ENCODE measurements around the gene C5orf52.
"Not testable (repeated sequence)": the region's sequence is repeated elsewhere in the genome, so short reads cannot be mapped to it uniquely, and the experiment has no call there.

Gene C5orf52

DNA sequence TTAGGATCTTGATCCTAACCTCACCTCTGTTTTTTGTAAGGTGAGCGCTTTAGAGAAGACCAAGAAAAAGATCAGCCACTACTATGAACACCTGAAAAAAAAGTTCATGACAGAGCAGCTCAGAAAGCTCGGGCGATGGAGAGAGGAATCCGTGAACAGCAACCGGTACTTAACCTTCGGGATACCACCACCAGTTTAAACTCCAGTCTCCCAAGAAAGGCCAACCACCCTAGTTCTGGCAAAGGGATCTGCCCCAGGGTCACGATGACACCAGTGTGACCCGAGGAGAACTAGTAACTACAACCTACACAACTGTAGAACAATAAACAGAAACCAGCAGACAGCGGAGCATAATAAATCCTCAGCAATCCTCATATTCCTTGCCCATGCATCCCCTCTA, 8.5 kb downstream of the C5orf52 start:
- DNase-seq, result no peak

DNA sequence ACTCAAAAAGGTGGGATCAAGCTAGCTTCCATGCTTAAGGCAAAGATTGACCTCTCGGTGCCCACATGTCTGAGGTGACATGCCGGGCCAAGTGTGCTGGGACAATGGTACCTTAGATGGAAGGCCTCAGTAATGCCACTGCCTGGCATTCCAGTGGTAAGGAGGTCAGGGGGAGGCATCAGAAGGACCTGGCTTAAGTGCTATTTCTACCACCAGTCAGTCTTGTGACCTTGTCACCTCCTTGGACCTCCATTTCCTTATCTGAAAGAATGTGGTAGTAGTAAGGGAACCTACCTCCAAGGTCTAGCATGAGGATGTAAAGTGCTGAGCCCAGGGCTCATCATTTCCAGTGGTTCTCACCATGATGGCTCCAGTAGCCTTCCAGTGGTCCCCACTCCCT, 8.9 kb downstream of the C5orf52 start:
- no peak for DNase-seq

DNA sequence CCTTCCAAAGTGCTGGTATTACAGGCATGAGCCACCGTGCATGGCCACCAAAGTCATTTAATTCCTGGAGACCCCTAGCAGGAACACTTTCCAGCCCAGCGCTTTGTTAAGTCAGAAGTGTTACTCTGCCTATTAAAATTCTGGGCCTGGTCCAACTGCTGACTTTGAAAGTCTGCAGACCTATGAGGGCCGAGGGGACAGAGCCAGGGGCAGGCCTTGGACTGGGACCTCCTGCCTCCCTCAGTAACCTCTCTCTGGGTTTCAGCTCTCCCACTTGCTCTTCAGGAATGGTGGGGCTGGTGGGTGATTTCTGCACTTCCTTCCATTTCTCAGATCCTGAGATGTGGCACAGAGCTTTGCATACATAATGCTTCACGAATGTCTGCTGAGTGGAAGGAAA, 9.7 kb downstream of the C5orf52 start:
- DNase-seq, result no peak

DNA sequence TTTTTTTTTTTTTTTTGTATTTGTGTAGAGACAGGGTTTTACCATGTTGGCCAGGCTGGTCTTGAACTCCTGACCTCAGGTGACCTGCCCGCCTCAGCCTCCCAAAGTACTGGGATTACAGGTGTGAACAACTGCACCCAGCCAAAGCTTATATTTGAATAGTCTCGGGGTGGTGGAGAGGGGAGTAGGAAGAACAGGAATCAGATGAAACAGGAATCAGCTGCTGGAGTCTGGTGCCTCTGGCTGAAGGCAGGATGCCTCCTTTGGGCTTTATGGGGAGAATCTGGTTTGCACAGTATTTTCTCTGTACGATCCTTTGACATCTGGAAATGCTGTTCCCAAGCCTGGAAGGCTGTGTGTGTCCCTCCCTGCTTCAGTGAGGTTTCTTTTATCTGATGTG, 10.9 kb downstream of the C5orf52 start:
- DNase-seq, result no peak

DNA sequence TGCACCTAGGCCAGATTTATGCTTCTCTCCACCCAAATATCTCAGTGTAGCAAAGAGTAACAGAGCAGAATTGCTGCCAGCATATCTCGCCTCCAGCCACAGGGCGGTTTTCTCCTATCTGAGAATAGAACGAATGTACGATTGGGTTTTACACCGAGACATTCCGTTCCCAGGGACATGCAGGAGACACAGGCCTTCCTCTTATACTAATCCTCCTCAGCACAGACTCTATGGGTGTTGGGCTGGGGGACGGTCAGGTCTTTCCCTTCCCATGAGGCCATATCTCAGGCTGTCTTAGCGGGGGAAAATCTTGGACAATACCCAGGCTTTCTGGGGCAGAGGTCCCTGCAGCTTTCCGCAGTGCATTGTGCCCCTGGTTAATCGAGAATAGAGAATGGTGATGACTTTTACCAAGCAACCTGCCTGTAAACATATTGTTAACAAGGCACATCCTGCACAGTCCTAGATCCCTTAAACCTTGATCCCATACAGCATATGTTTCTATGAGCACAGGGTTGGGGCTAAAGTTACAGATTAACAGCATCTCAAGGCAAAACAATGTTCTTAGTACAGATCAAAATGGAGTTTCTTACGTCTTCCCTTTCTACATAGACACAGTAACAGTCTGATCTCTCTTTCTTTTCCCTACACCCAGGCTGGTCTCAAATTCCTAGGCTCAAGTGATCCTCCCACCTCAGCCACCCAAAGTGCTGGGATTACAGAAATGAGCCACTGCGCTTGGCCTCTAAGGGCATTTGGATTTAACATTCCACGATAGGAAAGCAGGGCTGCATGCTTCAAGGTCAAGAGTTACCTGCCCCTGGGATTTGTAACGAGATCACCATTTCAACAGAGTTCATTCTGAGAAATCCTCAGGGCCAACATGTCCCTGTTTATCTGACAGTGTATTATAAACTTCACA, 15.2 kb downstream of the C5orf52 start:
- not testable (repeated sequence) for DNase-seq

DNA sequence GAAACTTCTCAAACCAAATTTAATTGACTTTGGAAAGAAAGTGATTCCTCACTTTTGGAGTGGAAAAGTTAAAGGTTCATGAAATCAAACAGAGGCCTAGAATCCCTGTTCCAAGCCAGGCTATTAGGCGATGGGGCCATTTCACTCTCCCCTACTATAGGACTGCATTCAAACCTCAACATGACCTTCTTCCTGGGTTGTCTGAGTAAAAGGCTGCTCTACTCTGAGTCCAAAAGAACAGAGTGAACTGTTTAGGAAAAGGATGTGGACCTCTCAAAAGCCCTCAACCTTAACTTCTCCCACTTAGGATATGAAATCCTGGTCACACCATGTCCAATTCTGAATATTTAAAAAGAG, 15.8 kb downstream of the C5orf52 start:
- no peak for DNase-seq

DNA sequence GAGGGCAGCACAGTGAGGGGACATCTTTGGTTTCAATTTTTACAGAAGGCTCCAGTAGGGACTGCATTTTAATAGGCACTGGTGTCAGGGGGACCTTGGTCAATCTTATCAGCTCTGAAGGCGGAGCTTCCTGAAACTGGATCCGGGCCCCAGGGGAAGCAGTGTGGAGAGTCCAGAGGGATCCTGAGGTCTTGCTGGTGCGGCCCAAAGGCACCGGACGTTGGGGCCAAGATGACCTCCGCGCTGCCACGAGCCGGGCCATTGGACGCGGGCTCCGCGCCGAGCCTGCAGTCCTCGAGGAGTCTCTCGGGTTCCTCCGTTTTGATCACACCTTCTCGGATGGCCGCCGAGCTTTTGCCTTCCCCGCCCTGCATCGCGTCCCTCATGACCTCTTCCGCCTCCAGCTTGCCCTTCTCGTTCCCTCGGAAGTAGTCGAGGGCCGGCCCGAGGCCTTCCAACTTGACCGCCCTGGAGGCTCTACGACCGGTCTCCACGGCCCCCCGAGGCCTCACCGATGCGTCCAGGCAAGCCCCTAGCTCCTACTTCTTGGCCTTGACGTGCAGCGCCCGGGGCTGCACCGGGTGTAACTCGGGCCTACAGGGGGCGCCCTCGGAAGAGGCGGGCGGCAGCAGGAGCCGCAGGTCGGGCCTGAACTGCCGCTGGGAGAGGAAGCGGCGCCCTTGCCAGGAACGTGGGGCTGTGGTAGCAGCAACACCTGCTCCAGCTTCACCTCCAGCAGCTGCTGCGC, 18.8 kb downstream of the C5orf52 start:
- no peak for DNase-seq

DNA sequence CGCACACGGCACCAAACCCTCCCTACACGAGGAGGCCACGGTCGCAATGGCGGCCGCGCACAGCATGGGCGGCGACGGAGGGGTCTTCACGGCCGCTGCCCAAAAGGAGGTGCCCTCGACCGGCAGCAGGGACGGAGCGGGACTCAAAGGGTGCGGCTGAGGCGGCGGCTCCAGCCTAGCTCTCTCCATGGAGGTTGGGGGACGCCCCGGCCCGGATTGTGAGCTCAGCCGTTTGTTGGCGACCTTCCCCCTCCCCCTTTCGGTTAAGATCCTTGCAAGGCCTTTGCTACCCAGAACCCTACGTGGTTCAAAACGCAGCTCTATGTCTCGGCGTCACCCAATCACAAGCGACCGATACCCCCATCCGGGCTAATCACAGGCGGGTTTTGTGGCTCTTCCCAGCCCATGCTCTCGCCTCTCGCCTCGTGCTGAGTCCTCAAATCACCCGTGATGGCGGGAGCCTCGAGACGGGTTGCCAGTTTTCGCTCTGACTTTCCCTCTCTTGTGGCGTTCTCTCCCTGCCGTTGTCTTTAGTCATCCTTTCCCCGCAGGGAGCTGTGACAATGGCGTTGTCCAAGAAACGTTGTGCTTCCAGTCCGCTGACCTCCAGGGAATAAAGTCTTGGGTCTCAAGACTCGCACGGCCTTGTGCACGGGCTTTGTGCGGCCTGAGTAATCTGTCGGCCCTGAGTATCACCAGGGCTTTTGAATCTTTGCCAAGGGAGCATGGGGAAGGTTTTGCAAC, 19.5 kb downstream of the C5orf52 start:
- DNase-seq, result no peak

DNA sequence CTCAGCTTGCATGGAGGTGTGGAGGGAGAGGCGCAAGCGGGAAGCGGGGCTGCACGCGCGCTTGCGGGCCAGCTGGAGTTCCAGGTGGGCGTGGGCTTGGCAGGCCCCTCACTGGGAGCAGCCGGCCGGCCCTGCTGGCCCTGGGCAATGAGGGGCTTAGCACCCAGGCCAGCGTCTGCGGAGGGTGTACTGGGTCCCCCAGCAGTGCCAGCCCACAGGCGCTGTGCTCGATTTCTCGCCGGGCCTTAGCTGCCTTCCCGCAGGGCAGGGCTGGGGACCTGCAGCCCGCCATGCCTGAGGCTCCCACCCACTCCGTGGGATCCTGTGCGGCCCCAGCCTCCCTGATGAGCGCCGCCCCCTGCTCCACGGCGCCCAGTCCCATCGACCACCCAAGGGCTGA, 22.5 kb downstream of the C5orf52 start:
- DNase-seq, result not testable (repeated sequence)

DNA sequence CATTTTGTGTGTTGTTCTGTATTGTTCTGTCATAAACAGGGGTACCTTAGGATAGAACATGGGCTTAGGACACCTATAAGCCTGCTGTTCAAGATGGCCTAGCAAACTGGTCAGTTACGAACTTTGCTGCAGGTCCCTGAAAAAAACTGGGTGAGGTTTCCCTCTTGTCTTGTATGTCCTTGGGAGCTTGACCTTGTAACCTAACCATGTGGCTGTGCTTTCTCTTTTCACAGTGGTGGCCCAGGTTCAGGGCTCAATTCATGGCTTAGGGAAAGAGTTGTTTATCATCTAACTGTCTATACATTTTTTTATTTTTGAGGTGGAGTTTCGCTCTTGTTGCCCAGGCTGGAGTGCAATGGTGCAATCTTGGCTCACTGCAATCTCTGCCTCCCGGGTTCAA, 24.8 kb downstream of the C5orf52 start:
- not testable (repeated sequence) for DNase-seq

DNA sequence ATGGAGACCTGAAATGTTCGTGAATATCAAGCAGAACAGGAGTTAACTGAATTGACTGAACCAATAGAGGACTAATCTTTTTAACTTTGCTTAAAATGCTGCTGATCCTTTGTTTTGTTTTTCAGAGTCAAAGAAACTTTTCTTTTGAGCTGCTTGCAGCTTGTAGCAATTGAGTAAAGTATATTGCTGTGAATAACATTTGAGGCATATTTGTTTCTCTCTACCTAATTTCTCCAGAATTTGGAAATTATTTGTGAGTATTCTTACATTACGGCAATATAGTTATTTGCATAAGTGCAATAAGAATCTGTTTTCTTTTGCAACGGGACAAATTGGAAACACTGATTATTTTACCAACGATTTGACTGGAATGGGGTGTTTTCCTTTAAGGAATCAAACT, 27.3 kb downstream of the C5orf52 start:
- peak in 1 of 3 experiments; percentile 6 for DNase-seq

DNA sequence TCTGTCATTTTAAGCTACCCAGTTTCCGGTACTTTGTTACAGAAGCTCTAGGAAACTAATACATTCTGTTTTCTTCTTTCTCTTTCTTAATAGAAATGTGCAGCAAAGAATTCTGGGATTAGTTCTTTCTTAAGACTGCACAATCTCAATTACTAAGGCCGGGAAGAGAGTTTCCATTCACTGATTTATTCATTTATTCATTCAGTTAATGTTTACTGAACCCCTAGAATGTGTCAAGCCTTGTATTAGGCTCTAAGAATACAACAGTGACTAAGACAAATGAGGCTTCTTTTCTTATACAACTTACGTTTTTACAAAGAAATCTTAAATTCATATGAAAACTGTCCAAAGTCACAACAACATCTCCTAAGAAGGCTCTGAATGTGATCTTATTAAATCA, 32.4 kb downstream of the C5orf52 start:
- DNase-seq, result no peak

DNA sequence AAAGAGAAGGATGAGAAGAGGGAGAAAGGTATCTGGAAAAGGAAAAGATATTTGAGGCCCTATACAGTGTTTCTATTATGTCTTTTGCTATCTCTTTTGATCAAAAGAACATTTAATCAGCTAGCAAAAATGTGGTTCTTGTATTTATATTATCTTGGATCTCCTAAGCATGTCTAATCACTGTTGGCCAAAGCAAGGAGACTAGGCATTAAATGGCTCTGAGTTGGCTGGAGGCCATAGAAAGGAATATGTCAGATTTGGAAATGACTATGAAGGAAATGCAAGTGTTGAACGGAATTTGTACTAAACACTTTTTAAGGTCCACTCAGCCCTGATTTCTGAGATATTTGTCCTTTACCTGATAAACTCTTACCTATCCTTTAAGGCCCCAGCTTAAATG, 37.5 kb downstream of the C5orf52 start:
- DNase-seq, result no peak

DNA sequence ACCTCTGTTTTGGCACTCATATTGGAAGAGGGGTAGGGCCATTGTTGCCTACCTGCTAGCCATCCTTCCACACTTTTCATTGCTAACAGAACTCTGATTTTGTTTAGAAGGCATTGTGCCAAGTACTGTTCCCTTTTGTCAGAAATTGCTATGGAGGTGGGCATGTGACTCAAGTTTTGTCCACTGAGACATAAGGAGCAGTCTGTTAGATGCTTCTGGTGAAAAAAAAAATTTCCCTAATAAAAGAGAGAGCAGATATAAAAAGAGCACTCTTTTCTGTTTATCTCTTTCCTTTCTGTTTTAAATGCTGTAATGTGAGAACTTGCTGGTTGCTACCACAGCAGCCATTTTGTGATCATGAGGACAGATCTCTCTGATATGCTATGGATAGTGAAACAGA, 38.0 kb downstream of the C5orf52 start:
- DNase-seq, result no peak

DNA sequence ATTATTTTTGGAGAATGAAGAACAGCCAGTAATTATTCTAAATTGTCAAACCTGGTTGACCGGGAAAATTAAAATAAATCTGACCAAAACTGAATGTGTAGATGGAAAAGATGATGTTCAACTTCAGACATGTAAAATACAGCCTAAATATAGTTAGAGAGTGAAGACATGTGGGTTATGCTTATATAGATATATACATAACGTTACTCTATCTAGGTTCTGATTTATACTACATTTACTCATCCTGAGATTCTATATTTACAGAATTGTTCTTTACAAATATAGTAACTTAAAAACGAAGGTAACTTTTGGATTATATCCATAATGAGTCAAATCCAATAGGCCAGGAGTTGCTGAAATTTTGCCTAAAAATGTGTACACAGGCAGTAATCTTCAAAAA, 39.1 kb downstream of the C5orf52 start:
- no peak for DNase-seq

DNA sequence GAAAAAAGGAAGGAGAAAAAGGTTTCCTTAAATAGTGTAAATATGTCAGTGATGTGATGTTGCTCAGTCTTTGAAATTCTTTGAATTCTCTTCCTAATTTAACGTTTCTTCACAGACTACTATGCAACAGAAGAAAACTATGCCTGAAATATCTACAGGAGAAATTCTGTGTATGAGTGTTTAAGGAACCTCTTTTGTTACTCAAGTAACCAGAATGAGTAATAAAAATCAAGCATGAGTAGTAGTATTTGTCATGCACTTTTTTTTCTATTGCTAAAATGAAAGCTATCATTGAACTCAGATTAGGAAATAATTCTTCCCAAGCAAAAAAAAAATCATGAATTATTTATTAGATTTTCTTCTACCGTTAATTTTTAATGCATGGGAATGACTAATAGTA, 39.5 kb downstream of the C5orf52 start:
- DNase-seq, result no peak

DNA sequence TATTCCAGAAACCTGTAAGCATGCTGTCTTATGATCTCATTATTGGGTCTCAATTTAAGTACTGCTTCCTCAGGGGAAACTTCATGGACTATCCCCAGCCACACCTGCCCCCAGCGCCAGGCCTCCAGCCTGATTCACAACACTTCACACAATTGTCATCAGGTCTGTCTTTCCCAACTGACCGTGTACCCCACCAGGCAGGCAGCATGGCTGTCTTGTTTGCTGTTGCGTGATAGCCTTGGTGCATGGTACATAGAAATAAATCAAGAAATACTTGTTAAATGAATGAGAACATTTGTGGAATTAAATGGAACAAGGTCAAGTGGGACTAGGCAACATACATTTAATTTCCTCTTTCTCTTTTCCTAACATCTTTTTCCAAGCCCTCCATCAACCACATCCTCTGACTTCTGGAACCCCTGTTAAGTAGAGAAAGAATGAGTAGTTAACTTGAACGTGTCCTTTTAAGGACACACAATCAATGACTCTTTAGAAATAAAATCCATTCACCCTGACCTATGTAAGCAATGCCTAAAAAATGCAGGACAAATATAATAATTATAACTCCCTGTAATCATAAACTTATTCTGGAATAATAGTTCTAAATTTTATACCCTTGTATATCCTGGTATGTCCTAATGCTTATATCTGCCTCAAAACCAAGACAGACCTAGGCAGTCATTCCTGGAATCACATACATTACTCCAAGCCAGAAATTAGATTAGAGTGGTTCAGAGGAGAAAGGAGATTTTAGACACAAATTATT, 42.7 kb downstream of the C5orf52 start:
- no peak for DNase-seq

DNA sequence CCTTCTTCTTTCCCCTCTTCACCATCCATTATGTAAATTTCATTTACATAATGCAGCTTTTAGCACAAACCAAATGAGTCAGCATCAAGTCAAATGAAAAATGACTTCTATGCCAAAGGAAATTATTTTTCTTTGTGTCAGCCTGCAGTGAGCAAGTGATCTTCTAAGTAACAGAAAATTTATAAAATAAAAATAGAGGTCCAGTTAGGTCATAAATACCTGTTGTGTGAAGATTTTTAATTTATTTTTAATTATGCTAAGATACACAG, 43.2 kb downstream of the C5orf52 start:
- DNase-seq, result no peak

DNA sequence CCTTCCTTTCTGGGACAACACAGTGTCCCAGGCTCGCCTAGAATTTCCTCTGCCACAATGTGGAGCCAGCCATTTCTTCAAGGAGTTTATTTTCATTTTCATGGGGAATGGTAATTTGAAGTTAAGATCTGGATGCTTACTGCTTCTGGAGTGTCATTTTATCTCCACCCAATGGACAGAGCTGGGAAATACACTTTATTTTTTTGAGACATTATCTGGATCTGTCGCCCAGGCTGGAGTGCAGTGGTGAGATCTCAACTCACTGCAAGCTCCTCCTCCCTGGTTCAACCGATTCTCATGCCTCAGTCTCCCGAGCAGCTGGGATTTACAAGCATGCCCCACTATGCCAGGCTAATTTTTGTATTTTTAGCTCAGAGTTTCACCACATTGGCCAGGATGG, 47.2 kb downstream of the C5orf52 start:
- DNase-seq, result peak; percentile 1 to 46 (median 29)

DNA sequence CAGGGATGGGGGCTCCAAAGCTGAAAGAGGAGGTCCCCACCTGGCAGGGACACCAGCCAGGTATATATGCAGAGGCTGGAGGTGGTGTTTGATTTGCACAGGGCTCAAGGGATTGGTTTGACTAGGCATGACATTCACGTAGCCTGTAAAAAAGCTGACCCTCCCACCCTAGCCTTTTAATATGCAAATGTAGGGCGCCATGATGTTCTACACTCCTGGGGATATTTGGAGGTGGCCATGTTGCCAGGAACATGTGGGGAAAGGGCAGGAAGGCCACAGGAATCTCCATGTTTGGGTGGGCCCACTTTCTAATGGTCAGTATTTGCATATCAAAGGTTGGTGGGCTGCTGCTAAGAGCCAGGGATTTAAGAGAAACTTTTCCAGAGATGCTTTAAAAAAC, 47.9 kb downstream of the C5orf52 start:
- DNase-seq, result no peak

DNA sequence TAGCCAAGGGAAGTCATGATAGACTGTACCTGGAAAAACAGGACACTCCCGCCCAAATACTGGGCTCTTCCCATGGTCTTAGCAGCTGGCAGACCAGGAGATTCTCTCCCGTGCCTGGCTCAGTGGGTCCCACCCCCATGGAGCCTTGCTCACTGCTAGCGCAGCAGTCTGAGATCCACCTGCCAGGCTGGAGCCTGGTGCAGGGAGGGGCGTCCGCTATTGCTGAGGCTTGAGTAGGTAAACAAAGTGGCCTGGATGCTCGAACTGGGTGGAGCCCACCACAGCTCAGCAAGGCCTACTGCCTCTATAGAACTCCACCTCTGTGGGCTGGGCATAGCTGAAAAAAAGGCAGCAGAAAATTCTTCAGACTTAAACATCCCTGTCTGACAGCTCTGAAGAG, 49.8 kb downstream of the C5orf52 start:
- DNase-seq, result peak; percentile 3 to 27 (median 12)

DNA sequence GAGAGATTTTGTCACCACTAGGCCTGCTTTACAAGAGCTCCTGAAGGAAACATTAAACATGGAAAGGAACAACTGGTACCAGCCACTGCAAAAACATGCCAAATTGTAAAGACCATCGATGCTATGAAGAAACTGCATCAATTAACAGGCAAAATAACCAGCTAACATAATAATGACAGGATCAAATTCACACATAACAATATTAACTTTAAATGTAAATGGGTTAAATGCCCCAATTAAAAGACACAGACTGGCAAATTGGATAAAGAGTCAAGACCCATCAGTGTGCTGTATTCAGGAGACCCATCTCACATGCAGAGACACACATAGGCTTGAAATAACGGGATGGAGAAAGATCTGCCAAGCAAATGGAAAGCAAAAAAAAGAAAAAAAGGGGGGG, 51.6 kb downstream of the C5orf52 start:
- DNase-seq, result not testable (repeated sequence)

DNA sequence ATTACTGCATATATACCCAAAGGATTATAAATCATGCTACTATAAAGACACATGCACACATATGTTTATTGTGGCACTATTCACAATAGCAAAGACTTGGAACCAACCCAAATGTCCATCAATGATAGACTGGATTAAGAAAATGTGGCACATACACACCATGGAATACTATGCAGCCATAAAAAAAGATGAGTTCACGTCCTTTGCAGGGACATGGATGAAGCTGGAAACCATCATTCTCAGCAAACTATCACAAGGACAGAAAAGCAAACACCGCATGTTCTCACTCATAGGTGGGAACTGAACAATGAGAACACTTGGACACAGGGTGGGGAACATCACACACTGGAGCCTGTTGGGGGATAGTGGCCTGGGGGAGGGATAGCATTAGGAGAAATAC, 55.3 kb downstream of the C5orf52 start:
- not testable (repeated sequence) for DNase-seq

All from NCI-H1417 (cell line).